ENCODE results near the gene RBP2. TPM values are rescaled to one million over a fixed set of nuclear protein-coding genes. Genes with fewer than 3 reads are reported as not detected.

The RBP2 gene
- total RNA-seq, 4 donors from 2014 or later, result not detected

GRCh38 chr3:139521816-139522215 lies 45.5 kb upstream of the RBP2 start:
- intact Hi-C loops (cut with DNase I), result no loop called here
- no peaks in the 10 kb centered on the region for H3K27me3 ChIP-seq
- H3K4me3 ChIP-seq, result no peak overlapping the region
- TF ChIP-seq CTCF (IDR thresholded peaks at IDR 0.05) (no peak), POLR2A (IDR thresholded peaks at IDR 0.05) (no peak)
- no peaks in the 10 kb centered on the region for H3K9me3 ChIP-seq
- WGBS, 2 donors, result 83 to 92% methylated on average over 1 of the region's 1 CpG
- H3K4me1 ChIP-seq, result peaks cover 0 to 11% (median 0%) of the 10 kb centered on the region in 3 donors
- H3K36me3 ChIP-seq, result no peaks in the 10 kb centered on the region
- no peak for DNase-seq
- H3K27ac ChIP-seq, result no peak overlapping the region

DNA sequence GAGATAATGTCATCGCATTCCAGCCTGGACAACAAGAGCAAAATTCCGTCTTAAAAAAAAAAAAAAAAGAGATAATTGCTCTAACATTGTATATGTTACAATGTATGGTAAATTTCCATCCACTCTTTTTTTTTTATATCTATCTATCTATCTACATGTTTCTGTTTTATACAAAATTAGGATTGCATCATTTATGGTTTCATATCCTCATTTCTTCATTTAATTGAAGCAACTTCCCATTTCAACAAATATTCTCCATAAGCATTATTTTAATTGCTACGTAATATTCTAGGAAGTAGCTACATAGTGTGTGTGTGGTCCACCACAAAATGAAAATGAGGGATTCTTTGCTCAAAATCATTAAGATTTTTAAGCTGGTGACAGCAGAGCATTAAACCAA lies 44.8 kb upstream of the RBP2 start:
- no peak for DNase-seq
- H3K4me1 ChIP-seq, result peaks cover 0 to 11% (median 0%) of the 10 kb centered on the region in 3 donors
- intact Hi-C loops (cut with DNase I), result no loop called here
- H3K27me3 ChIP-seq, result no peaks in the 10 kb centered on the region
- H3K4me3 ChIP-seq, result no peak overlapping the region
- no peaks in the 10 kb centered on the region for H3K36me3 ChIP-seq
- WGBS, 2 donors, result 80 to 89% methylated on average over 3 of the region's 3 CpGs
- TF ChIP-seq CTCF (IDR thresholded peaks at IDR 0.05) (no peak), POLR2A (IDR thresholded peaks at IDR 0.05) (no peak)
- no peaks in the 10 kb centered on the region for H3K9me3 ChIP-seq
- H3K27ac ChIP-seq, result no peak overlapping the region

- H3K27ac ChIP-seq, result no peak overlapping the region
- H3K27me3 ChIP-seq, result no peaks in the 10 kb centered on the region
- WGBS, 2 donors, result 69 to 76% methylated on average over 3 of the region's 7 CpGs
- H3K4me3 ChIP-seq, result no peak overlapping the region
- H3K4me1 ChIP-seq, result peaks cover 0 to 11% (median 0%) of the 10 kb centered on the region in 3 donors
- no peaks in the 10 kb centered on the region for H3K9me3 ChIP-seq
- no peak for DNase-seq
- TF ChIP-seq POLR2A (IDR thresholded peaks at IDR 0.05) (no peak), CTCF (IDR thresholded peaks at IDR 0.05) (peak in 4 of 6 experiments; percentile 20 to 72 (median 32))
- no peaks in the 10 kb centered on the region for H3K36me3 ChIP-seq
- intact Hi-C loops (cut with DNase I), result no loop called here
Observed at GRCh38 chr3:139519998-139520737, 43.9 kb upstream of the RBP2 start.

GRCh38 chr3:139518926-139519842 lies 42.9 kb upstream of the RBP2 start:
- no peak overlapping the region for H3K4me3 ChIP-seq
- TF ChIP-seq POLR2A (IDR thresholded peaks at IDR 0.05), result no peak
- TF ChIP-seq CTCF (IDR thresholded peaks at IDR 0.05), result no peak
- no peak for DNase-seq
- H3K9me3 ChIP-seq, result no peaks in the 10 kb centered on the region
- no peaks in the 10 kb centered on the region for H3K36me3 ChIP-seq
- no peak overlapping the region for H3K27ac ChIP-seq
- H3K27me3 ChIP-seq, result no peaks in the 10 kb centered on the region
- H3K4me1 ChIP-seq, result peaks cover 0 to 11% (median 0%) of the 10 kb centered on the region in 3 donors
- 91 to 92% methylated on average over 7 of the region's 9 CpGs for WGBS, 2 donors
- intact Hi-C loops (cut with DNase I), result no loop called here

DNA sequence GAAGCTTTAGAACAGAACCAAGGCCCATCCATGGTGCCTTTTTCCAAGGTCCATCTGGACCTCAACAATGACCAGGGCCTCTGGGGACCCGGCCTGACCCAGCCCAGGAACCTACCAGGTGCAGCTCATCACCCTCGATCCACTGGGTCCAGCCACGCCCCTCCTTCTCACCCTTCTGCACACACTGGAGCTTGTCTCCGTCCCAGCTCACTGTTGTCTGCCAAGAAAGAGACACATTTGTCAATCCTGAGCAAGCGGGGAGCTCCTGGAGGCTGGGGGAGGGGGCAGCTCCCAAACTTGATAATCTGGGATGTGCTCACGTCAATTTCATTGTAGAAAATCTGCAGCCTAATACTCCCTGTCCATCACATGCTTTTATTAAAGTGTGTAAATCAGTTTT lies 42.0 kb upstream of the RBP2 start:
- DNase-seq, result no peak

More for the DNA sequence above, 42.0 kb upstream of the RBP2 start:
- 72 to 78% methylated on average over 5 to 6 of the region's 6 CpGs for WGBS, 2 donors
- H3K4me3 ChIP-seq, result no peak overlapping the region
- no peaks in the 10 kb centered on the region for H3K36me3 ChIP-seq
- peaks cover 0 to 11% (median 0%) of the 10 kb centered on the region in 3 donors for H3K4me1 ChIP-seq
- intact Hi-C loops (cut with DNase I), result no loop called here
- H3K27me3 ChIP-seq, result no peaks in the 10 kb centered on the region
- H3K9me3 ChIP-seq, result no peaks in the 10 kb centered on the region
- no peak overlapping the region for H3K27ac ChIP-seq
- TF ChIP-seq CTCF (IDR thresholded peaks at IDR 0.05), result no peak
- no peak for TF ChIP-seq POLR2A (IDR thresholded peaks at IDR 0.05)
